HG03378 (cell line): ENCODE results near the gene MAD1L1.
"Not testable (repeated sequence)": the region's sequence is repeated elsewhere in the genome, so short reads cannot be mapped to it uniquely, and the experiment has no call there.

Source experiments
- ATAC-seq: cut with Tn5 transposase; IDR thresholded peaks from one replicate; pipeline ENCODE4 v1.9.1; 2021; ENCODE audit warnings: mild to moderate bottlenecking, moderate library complexity; ENCODE audit not compliant: unreplicated experiment

The MAD1L1 gene

DNA sequence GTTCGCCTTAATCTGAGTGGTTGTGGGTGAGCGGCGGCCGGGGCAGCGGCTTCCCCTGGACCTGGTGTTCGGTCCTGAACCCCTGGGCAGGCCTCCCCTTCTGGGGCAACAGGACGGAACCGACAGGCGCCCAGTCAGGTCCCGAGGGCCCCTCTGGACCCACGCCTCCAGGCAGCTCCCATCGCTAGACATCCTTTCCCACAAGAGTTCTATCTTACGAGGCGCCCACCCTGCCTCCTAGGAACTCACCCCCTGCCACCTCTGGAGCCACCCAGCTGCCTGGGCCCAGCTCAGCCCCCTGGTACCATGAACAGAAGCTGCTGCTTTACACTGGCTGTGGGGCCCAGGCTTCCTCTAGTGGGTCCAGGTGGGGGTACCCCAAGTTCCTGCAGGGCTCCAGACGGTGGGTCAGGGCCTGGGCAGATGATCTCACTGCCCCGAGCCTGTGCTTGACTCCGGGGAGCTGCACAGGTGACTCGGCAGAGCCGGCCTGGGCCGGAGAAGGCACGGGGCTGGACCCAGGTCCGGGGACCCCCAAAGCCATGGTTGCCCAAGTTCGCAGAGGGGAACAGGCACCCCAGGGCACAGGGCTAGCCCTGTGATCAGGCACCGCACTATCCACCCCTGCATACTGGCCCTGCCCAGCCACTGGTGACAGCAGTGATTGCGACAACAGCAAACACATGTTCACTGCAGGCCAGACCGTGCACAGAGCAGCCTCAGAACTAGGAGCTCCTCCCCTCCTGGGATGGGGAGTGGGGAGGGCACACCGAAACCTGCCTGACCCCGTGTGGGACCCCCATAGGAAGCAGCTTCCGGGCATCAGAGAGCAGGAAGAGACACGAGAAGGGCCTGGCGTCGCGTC lies 382.4 kb downstream of the MAD1L1 start:
- ATAC-seq: no peak

DNA sequence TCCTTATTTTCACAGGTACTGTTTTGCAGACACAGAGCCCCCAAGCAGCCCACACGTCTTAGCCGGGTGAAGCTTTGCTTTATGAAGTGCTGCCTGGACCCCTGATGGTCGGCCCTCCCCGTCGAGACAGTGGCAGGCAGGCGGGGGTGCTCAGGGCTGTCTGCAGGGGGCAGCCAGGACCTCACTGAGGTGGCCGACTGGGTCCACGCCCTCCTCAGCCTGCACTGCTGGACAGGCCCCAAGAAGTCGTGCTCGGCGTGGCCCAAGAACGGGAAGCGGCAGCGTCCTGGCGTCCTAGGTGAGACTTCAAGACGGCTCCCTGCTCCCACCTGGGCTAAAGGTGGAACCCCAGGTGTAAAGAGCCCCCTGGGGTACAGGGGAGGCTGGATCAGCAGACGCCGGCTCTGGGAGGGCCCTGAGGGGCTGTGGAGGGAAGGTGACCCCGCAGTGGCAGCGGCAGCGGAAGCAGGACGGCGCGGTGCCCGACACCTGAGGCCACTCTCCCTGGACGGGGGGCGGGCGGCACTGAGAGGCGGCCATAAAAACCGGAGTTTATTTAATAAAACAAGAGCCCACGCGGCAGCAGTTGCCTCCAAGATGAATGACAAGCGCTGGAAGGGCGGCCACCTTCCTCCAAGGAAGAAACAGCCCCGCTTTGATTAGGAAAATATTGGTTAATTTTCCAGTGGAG lies 383.2 kb downstream of the MAD1L1 start:
- ATAC-seq: no peak

DNA sequence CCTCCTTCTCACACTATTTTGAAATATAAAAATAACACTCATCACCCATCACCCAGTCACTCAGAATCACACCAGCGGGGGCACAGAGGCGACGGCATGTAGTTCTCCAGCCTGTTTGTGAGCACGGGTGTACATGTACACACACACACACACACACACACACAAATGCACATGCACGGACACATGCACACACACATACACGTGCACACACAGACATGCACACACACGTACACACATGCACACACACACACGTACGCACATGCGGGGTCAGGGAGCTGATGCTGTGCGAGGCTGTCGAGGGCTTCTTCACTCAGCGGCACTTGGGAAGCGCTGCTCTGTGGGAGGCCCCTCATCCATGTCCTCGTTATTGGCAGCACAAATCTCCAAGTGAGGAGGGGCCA lies 383.8 kb downstream of the MAD1L1 start:
- no peak for ATAC-seq

DNA sequence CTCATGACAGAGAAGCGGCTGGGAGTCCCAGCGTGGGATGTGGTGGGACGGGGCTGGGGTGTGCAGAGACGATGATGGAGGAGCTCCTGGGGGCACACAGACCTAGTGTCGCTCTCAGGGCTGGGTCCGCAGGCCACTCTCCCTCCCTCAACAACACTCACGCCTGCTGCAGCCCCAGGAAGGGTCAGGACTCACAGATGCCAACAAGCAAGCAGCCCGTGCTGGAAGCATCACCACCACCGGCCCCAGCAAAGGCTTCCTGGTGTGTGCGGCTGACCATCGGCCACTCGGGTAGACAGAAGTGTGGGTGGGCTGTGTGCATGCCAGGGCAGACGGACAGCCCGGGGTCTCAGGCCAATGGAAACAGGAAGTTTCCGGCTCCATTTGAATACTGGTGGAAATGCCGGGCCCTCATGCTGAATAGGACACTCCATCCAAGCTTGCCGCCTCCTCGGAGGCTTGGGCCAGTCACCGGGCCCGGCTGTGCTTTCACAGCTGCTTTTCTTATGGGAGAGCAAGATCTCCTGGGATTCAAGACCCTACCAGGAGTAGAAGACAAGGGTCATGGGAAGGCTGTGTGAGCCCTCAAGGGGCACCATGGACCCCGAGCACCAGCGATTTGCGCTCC lies 384.6 kb downstream of the MAD1L1 start:
- no peak for ATAC-seq

DNA sequence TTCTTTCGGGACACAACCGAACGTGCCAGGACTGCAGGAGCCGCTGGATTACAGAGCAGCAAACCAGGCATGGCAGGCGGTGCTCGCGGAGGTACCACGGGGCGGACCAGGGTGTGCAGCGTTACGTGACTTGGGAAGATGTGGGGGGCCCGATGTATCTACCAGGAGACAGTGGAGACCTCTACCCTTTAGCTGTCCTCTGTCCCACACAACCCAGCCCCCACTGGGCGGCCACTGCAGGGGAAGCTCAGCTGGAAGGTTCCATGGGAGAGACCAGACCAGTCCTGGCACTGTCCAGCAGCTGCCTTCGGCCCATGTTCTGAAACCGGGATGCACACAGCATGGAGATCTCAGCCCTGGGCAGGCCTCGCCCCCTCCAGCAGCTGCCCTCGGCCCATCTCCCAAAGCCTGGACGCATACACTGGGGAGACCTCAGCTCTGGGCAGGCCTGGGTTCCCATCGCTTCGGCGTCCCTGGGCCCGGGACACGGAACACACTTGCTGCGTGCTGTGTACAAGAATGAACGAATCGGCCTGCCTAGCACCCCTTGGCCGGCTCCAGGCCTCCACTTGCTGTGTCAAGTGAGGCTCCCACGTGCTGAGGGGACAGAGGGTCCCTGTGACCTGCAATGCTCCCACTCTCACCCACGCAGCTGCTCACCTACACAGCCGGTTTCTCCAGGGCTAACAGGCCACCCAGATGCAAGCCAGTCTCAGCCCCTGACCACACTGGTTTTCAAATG lies 385.3 kb downstream of the MAD1L1 start:
- ATAC-seq: no peak

DNA sequence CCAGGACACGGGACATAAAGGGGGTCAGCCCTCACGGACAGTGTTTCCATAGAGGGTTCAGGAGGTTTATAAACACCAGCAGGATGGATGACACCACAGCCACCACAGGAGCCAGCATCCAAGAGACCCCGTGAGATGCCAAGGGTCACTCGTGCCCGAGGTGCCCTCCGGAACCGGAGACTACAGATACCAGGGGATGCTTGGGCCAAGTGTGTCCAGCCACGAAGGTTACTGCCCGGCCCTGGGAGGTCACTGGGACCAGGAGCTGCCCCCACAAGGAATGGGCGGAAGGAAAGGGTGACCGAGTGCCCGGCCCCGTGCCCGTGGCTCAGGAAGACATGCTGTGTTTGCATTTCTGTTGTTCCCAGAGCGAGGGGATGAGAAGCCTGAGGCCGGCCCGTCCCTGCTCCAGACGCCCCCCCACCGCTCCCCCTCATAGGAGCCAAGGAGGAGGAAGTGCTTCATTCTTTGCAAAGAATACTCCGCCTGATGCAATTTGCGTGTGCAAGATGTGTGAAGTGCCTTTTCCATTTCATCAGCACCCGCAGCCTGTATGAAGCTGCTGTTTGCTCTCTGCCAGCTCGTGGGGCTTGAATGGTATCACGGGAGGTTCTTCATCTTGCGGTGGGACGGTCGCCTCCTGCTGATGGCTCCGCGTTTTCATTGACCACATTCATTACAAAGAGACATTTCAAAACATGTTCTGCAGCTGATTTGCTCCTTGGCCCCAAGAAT lies 386.2 kb downstream of the MAD1L1 start:
- no peak for ATAC-seq

DNA sequence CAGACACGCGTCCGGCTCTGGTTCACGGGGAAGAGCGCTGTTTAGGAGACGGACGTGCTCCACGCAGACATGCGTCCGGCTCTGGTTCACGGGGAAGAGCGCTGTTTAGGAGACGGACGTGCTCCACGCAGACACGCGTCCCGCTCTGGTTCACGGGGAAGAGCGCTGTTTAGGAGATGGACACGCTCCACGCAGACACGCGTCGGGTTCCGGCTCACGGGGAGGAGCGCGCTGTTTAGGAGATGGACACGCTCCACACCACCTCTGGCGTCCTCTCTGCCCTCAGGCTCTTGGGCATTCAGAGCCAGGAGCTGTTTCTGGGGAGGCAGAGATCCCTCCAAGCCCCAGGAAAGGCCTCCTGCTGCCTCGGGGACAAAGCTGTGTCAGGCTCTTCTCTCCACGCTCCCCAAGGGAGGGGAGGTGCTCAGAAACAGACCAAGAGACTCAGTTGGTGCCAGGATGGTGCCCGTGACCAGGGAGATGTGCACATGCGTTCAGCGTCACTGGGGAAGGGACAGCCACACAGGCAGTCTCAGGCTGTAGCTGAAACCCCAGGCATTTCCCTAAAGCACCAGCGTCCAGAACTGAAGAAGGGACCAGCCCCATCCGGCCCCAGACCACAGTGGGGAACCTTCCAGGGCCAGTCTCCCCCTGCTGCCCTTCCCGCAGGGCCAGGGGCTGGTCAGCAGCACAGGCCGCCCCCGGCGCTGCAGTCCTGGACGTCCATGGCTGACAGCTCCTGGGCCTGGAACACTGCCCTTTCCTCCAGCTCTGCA lies 387.0 kb downstream of the MAD1L1 start:
- no peak for ATAC-seq

DNA sequence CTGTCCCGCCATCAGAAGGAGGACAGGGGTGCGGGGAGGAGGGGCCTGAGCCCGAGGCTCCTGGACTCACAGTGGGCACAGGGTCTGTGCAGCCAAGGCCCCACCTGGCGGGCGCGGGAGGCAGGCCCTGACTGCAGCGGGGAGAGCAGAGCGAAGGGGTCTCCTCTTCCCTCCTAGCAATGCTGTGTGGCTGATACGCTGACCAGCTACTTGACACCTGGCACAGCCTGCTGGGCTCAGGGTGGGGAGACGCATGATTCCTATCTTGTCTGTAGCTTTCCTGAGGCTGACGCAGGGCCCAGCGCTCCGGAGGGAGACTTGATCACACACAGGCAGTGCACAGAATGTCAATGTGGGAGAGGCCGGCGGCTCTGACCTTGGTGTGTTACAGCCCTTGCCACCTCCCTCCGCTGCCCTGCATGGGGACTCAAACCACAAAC lies 387.8 kb downstream of the MAD1L1 start:
- no peak for ATAC-seq

DNA sequence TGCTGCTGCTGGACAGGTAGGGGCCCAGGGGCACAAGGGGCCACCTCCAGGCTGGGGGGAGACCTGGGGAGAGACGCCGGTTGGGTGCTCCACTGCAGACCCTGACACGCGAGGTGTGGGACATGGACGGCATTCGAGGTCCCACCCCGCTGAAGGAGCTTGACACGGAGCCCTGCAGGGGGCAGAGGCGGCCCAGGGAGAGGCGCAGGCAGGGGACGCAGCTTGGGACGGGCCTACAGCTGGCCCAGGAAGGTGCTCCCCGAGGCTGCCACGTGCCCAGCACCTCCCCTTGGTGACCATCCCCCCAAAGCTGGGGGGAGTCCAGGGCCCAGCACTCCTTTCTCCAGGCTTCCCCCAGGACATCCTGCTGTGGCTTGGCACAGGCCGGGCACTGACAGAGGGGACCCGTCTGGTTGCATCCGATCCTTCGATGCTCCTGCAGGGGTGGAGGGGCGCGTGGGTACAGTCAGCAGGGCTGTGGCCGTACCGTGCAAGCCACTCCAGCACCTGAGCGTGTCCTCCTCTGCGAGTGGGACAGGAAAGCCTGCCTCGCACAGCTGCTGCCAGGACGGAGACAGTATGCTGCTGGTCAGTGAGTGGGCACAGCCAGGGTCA lies 388.3 kb downstream of the MAD1L1 start:
- no peak for ATAC-seq

DNA sequence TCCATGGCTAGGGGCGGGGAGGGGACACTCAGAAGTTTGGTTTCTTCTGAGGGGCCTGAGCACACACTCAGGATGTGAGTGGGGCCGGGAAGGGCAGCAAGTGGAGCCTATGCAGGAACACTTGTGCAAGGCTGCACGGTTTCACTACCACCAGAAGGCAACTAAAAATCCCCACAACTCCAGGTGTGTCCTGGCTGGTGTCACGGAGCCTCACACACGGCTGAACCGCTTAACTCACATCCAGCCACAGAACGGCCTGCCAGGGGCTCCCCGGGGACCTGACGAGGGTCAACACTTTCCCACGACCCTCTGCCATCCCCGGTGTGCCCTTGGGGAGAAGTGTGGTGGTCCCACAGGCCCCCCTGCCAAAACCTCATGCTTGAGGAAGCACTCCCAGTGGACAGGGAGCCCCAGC lies 388.8 kb downstream of the MAD1L1 start:
- ATAC-seq: no peak

DNA sequence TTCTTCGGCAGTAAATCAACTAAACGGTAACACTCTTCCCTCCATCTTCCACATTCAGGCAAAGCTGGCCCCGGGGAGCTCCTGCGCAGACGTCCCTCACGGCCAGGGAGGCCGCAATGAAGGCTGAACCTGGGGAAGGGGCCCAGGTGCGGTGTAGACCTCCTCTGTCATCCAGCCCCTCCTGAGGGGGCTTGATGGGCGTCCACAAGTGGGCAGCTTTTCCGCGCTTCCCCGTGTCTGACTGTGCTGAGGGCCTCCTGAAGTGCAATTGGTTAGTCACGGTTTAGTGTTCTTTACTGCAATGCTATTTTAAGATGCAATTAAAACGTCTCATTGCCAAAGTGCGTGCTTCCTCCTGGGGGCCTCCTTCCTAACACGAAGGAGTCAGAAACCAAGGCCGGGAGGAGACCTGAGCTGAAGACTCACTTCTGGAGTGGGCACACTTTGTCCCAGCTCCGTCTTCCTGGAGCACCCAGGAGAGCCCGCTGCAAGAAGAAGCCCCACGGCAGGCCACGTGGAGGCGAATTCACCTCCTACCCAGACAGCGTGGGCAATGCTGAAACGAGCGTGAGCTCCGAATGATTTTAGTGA lies 389.4 kb downstream of the MAD1L1 start:
- no peak for ATAC-seq

DNA sequence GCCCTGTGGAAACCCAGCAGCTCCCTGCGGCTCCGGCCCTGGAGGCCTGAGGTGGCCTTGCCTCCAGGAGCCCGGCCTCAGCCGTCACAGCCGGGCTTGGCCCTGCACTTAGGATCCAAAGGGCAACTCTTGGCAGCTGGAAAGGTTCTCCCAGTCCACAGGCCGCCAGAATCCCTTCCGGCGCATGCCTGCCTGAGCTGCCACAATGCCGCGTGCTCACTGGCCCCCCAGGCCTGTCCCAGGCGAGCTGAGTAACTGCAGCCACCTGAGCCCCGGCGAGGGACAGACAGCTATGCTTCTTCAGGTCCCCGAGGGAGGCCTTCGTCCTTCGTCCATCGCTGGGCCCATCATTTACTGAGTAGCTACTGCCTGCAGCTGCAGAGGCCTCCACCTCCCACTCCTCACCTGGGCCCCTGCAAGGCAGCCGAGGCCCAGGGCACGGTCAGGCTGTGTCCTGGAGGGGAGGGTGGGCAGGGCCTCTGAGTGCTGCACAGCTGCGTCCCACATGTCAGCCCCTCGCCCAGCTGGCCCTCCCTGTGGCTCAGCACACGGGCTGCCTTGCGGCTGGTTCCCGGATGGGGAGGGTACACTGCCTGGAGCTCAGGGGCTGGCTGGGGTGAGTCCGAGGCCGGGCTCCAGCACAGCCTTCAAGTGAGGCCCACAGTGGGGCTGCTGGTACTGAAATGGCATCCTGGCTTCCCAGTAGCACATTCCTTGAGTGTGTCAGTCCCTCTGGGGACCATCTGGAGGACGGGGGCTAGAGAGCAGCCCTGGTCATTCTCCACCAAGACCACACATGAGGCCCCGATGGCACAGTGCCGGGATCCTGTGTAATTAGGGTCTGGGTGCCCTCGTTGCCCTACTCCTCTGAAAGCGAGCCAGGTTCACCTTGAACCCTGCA lies 390.2 kb downstream of the MAD1L1 start:
- ATAC-seq: no peak

DNA sequence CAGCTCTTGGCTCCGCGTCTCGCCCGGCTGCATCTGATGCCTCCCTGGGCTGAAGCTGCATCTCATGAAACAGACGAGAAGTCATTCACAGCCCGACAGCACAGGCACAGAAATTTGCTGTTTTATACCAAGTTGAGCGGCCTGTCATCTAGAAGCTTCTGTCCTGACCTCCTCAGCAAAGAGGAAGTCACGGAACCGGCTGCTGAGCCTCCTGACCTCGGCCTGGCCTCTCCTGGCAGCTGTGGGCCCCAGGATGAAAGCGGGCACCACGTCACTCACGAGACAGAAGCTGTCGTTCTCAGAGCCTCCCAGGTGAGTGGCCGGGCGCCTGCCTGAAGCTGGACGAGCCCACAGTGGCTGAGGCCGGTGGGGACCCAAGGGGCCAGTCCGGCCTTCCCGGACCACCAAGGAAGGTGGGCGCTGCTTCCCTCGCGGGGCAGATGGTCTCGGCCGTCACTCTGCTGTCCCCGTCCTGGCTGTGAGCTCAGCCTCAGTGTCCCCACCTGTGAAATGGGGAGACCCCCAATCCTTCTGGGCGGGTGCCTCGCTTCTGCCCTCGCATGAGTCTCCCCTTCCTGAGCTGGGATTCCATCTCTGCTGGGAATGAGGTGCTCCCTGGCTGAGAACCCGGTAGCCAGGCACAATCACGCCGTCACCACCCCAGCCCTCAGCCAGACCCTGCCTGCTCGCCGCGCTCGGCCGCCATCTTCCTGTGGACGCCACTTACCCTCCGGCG lies 391.3 kb downstream of the MAD1L1 start:
- ATAC-seq: not testable (repeated sequence)

DNA sequence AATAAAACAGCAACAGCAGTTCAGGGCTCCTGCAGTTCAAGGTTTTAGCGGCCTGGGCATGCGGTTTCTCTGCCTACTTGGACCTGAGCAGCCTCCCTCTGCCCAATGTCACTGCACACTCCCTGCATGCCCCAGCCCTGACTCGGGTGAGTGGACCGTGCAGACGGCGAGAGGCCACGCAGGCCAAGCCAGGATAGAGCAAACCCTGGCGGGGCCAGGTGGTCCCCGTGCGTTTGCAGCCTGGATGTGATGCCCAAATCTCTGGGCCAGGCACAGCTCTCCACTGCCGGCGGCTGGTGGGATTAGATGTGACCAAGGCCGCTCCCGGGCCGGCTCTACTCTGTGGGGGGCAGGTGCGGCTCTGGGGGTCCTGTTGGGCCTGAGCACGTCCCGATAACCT lies 392.0 kb downstream of the MAD1L1 start:
- not testable (repeated sequence) for ATAC-seq

DNA sequence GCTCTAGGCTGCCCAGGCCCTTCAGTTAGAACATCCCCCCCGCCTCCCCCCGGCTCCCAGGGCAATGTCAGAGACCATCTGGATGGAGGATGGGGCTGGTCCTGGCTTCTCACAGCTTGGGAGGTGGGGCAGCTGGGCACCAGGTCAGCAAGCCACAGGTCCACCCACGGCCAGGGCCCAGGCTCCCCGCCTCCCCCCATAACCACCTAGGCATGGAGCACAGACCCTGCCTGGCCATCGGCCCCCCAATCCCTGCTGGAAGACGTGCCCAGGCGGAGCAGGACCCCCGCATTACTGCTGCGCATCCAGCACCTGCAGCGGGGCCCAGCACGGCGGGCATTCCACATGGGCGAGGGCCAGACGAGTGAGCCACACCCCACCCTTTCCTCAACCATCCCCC lies 393.0 kb downstream of the MAD1L1 start:
- no peak for ATAC-seq

DNA sequence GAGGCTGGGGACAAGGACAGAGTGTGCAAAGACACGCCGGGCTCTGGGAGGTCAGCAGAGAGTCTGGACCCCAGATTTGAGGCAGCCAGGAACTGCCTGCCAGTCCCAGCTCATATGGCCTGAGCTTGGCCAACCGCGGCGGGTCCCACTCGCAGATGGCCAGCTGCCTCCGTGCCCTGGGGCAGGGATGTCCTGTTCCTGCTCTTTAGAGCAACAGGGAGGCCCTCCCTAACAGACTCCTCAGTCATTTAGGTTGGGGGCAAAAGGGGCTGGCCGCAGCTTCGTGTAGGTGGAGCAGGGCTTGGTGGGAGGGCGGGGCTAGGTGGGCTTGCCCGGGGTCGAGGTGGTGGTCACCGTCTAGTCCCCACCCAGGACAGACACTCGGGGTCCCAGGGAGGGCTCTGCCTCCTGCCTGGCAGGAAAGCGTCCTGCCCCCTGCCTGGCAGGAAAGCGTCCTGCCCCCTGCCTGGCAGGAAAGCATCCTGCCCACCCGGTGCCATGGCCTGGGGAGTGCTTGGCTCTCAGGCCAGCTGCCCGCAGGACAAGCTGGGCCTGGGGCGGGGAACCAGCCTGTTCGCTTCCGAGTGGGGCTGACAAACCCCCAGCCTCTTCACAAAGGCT lies 393.7 kb downstream of the MAD1L1 start:
- ATAC-seq: not testable (repeated sequence)

DNA sequence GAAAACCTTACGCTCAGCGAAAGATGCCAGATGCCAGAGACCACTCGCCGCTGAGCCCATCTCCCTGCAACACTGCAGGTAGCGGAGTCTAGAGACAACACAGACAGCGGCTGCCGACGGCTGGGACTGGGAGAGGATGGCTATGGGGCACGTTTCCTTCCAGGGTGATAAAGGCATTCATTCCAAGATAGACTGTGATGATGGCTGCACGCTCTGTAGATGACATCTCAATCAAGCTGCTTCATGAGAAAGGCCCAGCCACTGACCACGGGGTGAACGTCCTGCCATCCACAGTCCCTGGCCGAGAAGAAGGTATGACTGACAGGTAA lies 394.2 kb downstream of the MAD1L1 start:
- ATAC-seq: not testable (repeated sequence)
